ENCODE measurements around the gene COL18A1. TPM values are rescaled to one million over a fixed set of nuclear protein-coding genes. Genes with fewer than 3 reads are reported as not detected.

COL18A1 gene
- total and polyA plus RNA-seq, 2 of the 8 experiments (the other 6 are each of a cell fraction or from before 2014, with no cell fraction given): 145 to 201 TPM

DNA sequence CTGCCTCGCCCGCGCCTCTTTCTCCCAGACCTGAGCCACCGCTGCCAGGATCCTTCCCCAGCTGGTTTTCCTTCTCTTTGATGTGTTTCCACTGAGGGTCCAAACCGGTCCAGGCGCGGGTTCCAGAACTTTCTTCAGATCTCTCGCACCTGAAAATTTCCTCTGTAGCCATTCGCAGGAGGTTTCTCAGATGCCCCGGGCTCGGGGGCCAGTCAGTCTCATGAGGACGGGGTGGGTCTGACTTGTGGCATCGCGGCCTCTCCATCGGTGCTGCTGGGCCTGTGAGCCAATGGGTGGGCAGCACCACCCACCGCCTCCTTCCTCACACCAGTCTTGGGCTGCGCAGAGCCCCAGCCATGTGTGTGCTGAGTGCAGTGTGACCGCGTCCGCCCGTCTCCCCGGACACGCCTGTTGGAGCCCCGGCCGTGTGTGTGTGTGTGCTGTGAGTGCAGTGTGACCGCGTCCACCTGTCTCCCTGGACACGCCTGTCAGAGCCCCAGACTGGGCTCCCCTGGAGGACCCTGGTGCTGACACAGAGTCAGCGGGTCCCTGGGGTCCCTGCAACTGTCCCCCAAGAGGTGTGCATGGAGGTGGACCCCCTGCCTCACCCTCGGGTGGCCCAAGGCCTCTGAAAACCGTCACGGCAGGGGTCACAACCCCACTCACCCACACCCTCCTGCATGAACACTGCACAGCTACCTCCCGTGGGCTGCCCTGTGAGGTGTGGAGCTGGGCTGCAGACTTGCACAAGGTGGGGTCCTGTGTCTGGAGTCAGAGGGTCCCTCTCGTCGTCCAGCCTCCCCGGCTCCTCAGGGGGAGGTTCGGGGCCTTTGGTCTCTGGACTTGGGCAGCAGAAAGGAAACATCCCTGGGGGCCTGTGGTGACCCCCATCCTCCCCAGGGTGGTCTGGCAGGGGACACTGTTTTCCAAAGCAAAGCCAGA lies 20.2 kb downstream of the COL18A1 start:
- Histone ChIP-seq H3K23me2 (ENCODE audit: low read depth, low read length) (no peaks in the 10 kb centered on the region), H3K14ac (ENCODE audit: insufficient read length) (no peak overlapping the region), H3K36me3 (ENCODE audit: control insufficient read depth in 2 of 4, insufficient read depth in 4 of 4, low read length in 3 of 4) (peaks cover 0 to 3% (median under 1%) of the 10 kb centered on the region in 4 experiments; a peak in 1 of 8 replicates), H3K79me1 (ENCODE audit: low read depth, low read length) (peaks cover 38% of the 10 kb centered on the region), H3K4ac (replicated peaks; ENCODE audit: insufficient read length, low read depth, low read length) (no peak overlapping the region), H2BK120ac (replicated peaks; ENCODE audit: low read depth, low read length) (no peak overlapping the region), H2BK5ac (ENCODE audit: low read depth, low read length) (no peak overlapping the region; the same call in 1 of the 2 replicates), H2AFZ (ENCODE audit: low read length) (no peak overlapping the region), H3K4me1 (replicated peaks in 1 of 4; ENCODE audit: control insufficient read depth in 3 of 4, insufficient read depth in 4 of 4, low read length in 3 of 4) (peaks cover 0 to 32% (median 21%) of the 10 kb centered on the region in 4 experiments; a peak in 6 of 7 replicates), H2BK20ac (ENCODE audit: low read length) (no peak overlapping the region), H2AK5ac (ENCODE audit: low read depth, low read length) (no peak overlapping the region), H3K23ac (ENCODE audit: insufficient read length) (no peak overlapping the region), H3K27ac (ENCODE audit: low read depth, low read length) (no peak overlapping the region), H3K4me3 (ENCODE audit: extremely low read depth in 1 of 4, insufficient read depth in 2 of 4, low read depth in 3 of 4, low read length in 4 of 4) (no peak overlapping the region), H3K79me2 (ENCODE audit: control insufficient read depth in 1 of 2, insufficient read depth in 2 of 2, low read length in 2 of 2) (peaks cover 8 to 95% of the 10 kb centered on the region in 2 experiments; a peak in 3 of 4 replicates), H4K8ac (ENCODE audit: extremely low read depth, insufficient read depth, low read length) (no peak overlapping the region), H3K27me3 (replicated peaks in 1 of 4; ENCODE audit: control insufficient read depth in 3 of 4, extremely low read depth in 1 of 4, insufficient read depth in 3 of 4, low read length in 3 of 4) (no peaks in the 10 kb centered on the region), H2BK15ac (ENCODE audit: low read length) (no peak overlapping the region), H3K9ac (replicated peaks in 1 of 4; ENCODE audit: extremely low read depth in 1 of 4, low read depth in 3 of 4, low read length in 3 of 4) (no peak overlapping the region), H4K91ac (replicated peaks; ENCODE audit: insufficient read length, low read length) (no peak overlapping the region), H4K20me1 (replicated peaks in 1 of 2; ENCODE audit: control insufficient read depth in 1 of 2, insufficient read depth in 2 of 2, low read length in 2 of 2) (peaks cover 23 to 67% of the 10 kb centered on the region in 2 experiments), H3K4me2 (ENCODE audit: insufficient read depth in 1 of 2, low read depth in 2 of 2, low read length in 2 of 2) (no peak overlapping the region), H2BK12ac (ENCODE audit: low read depth, low read length) (no peak overlapping the region), H3K18ac (ENCODE audit: extremely low read depth, low read length) (no peak overlapping the region), H4K5ac (ENCODE audit: insufficient read length, low read depth, low read length) (no peak overlapping the region), H3K9me3 (ENCODE audit: insufficient read depth in 2 of 2, low read depth in 1 of 2, low read length in 1 of 2) (no peaks in the 10 kb centered on the region), H3K56ac (replicated peaks; ENCODE audit: insufficient read length, low read depth, low read length) (no peak overlapping the region)
- DNase-seq (ENCODE audit: low read depth in 1 of 2, low spot score in 2 of 2): no peak
- no peak for FAIRE-seq
- CTCF ChIA-PET (ENCODE audit: partially characterized antibody): interaction anchor here (1.8 kb wide), 1 partner anchor 18 kb away, joined by 5 read pairs; no protein-coding TSS in a partner anchor
- POLR2A ChIA-PET (ENCODE audit: partially characterized antibody): no interaction called here
- WGBS, 2 experiments (ENCODE audit: extremely low coverage in 1 of 2, insufficient coverage in 1 of 2, insufficient read length in 1 of 2, insufficient replicate concordance in 2 of 2, low coverage in 1 of 2, low lambda C conversion rate in 2 of 2, missing lambda C conversion rate in 1 of 2): 93% methylated on average over 33 of the region's 37 CpGs; no CpG with 5 or more reads in 1 of the 2 experiments
- TF ChIP-seq SIX5 (IDR thresholded peaks at IDR 0.05; ENCODE audit: low read depth, low read length): no peak
- TF ChIP-seq KDM5A (IDR thresholded peaks at IDR 0.05; ENCODE audit: low read length): no peak
- no peak for TF ChIP-seq BACH1 (IDR thresholded peaks at IDR 0.05; ENCODE audit: low read length)
- TF ChIP-seq FOSL1 (IDR thresholded peaks at IDR 0.05; ENCODE audit: insufficient read depth, low read depth, low read length): no peak
- TF ChIP-seq, protein P1, sequence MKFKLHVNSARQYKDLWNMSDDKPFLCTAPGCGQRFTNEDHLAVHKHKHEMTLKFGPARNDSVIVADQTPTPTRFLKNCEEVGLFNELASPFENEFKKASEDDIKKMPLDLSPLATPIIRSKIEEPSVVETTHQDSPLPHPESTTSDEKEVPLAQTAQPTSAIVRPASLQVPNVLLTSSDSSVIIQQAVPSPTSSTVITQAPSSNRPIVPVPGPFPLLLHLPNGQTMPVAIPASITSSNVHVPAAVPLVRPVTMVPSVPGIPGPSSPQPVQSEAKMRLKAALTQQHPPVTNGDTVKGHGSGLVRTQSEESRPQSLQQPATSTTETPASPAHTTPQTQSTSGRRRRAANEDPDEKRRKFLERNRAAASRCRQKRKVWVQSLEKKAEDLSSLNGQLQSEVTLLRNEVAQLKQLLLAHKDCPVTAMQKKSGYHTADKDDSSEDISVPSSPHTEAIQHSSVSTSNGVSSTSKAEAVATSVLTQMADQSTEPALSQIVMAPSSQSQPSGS (IDR thresholded peaks at IDR 0.05; ENCODE audit: low read length): no peak
- no peak for TF ChIP-seq HDAC2 (IDR thresholded peaks at IDR 0.05; ENCODE audit: borderline replicate concordance in 1 of 2, low read depth in 2 of 2, low read length in 2 of 2)
- no peak for TF ChIP-seq TBP (IDR thresholded peaks at IDR 0.05; ENCODE audit: low read depth, low read length)
- no peak for TF ChIP-seq SAP30 (IDR thresholded peaks at IDR 0.05; ENCODE audit: insufficient read depth, insufficient replicate concordance, low read length)
- TF ChIP-seq GABPA (IDR thresholded peaks at IDR 0.05; ENCODE audit: borderline replicate concordance, insufficient read depth, low read length): no peak

Measured in H1 (cell line).